ENCODE data around the gene APBB1.

DNA sequence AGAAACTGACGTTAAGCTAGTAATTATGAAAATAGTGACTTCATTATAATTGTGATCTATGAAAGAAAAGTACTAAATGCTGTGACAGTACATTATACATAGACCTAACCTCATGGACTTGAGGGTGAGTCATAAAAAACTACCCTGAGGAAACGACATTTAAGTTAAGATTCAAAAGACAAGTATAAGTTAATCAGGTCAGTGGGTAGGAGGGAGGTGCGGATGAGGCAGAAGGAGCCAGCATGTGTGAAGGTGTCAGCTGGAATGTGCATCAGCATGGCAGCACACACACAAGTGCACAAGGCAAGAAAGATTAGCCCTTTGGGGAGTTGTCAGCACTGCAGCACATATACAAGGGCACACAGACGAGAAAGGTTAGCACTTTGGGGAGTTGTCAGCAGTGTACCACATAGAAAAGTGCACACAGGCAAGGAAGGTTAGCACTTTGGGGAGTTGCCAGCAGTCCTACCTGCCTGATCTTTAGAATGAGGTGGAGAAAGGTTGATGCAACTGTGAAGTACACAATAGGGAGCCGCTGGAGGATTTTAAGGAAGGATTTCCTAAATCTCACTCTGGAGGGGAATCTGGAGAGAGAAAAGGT is 67.0 kb downstream of the APBB1 start:
- TF ChIP-seq TARDBP (IDR thresholded peaks at IDR 0.05) (no peak), CTBP1 (IDR thresholded peaks at IDR 0.05; ENCODE audit: borderline replicate concordance) (no peak), NFRKB (IDR thresholded peaks at IDR 0.05) (no peak)
